H1 (cell line): ENCODE results near the gene KRTAP10-5. TPM values are rescaled to one million over a fixed set of nuclear protein-coding genes. Genes with fewer than 3 reads are reported as not detected.

Source experiments
- CTCF ChIA-PET: fragments of 300-600 bp; sonication (Branson Sonifier 250); formaldehyde crosslinking; loops from one replicate; lab custom pipeline; 2021; ENCODE audit not compliant: partially characterized antibody; lab: Charles Lee
- POLR2A ChIA-PET: fragments of 300-600 bp; sonication (Branson Sonifier 250); formaldehyde crosslinking; loops from one replicate; lab custom pipeline; 2021; ENCODE audit warnings: inconsistent platforms; ENCODE audit not compliant: partially characterized antibody; lab: Charles Lee
- DNase-seq, 2 experiments: peaks; one replicate each; pipeline versions ENCODE4 v3.0.0 to v3.0.0-alpha.2; 2010 to 2022; ENCODE audit warnings: low spot score in 2 of 2, low read depth in 1 of 2, mixed read lengths in 1 of 2
- FAIRE-seq: peaks from 2 replicates; lab custom pipeline; 2011; peaks lifted over from hg19 to GRCh38; lab: Jason Lieb, UNC
- H2AFZ ChIP-seq: 2 replicates; pipeline ENCODE4 v1.8.1; 2012; ENCODE audit warnings: low read length, inconsistent platforms
- H2AK5ac ChIP-seq: 2 replicates; pipeline ENCODE4 v1.6.1; 2013; ENCODE audit warnings: low read depth, low read length
- H2BK120ac ChIP-seq: replicated peaks from 2 replicates; pipeline ENCODE3; 2013; ENCODE audit warnings: low read depth, low read length, inconsistent platforms
- H2BK12ac ChIP-seq: 2 replicates; pipeline ENCODE4 v1.6.1; 2013; ENCODE audit warnings: low read depth, low read length
- H2BK15ac ChIP-seq: 2 replicates; pipeline ENCODE4 v1.6.1; 2013; ENCODE audit warnings: low read length
- H2BK20ac ChIP-seq: 2 replicates; pipeline ENCODE4 v1.6.1; 2013; ENCODE audit warnings: low read length
- H2BK5ac ChIP-seq: 2 replicates; pipeline ENCODE4 v1.6.1; 2013; ENCODE audit warnings: low read depth, low read length
- H3K14ac ChIP-seq: 2 replicates; pipeline ENCODE4 v1.6.1; 2013; ENCODE audit warnings: inconsistent platforms; ENCODE audit not compliant: insufficient read length
- H3K18ac ChIP-seq: 2 replicates; pipeline ENCODE4 v1.6.1; 2013; ENCODE audit warnings: low read length; ENCODE audit errors: extremely low read depth
- H3K23ac ChIP-seq: 2 replicates; pipeline ENCODE4 v1.6.1; 2013; ENCODE audit warnings: inconsistent platforms; ENCODE audit not compliant: insufficient read length
- H3K23me2 ChIP-seq: 2 replicates; pipeline ENCODE4 v1.6.1; 2013; ENCODE audit warnings: low read depth, low read length
- H3K27ac ChIP-seq: 2 replicates; pipeline ENCODE4 v1.6.1; 2011; ENCODE audit warnings: low read depth, low read length, inconsistent platforms
- H3K27me3 ChIP-seq, 4 experiments: replicated peaks in 1 of 4; 1 replicate in 1 of 4; 2 replicates in 3 of 4; pipeline versions ENCODE4 v1.6.1 to v1.8.1; 2011 to 2013; ENCODE audit warnings: low read length in 3 of 4, mild to moderate bottlenecking in 3 of 4, inconsistent platforms in 2 of 4, mixed read lengths in 2 of 4, moderate library complexity in 1 of 4; ENCODE audit not compliant: control insufficient read depth in 3 of 4, insufficient read depth in 3 of 4; ENCODE audit errors: extremely low read depth in 1 of 4
- H3K36me3 ChIP-seq, 4 experiments: 2 replicates each; pipeline versions ENCODE4 v1.6.1 to v1.8.1; 2011 to 2013; ENCODE audit warnings: mild to moderate bottlenecking in 4 of 4, low read length in 3 of 4, moderate library complexity in 2 of 4, control low read depth in 1 of 4, inconsistent platforms in 1 of 4; ENCODE audit not compliant: insufficient read depth in 4 of 4, control insufficient read depth in 2 of 4
- H3K4ac ChIP-seq: replicated peaks from 2 replicates; pipeline ENCODE3; 2013; ENCODE audit warnings: low read length, low read depth, mixed read lengths, inconsistent platforms; ENCODE audit not compliant: insufficient read length
- H3K4me1 ChIP-seq, 4 experiments: replicated peaks in 1 of 4; 1 replicate in 1 of 4; 2 replicates in 3 of 4; pipeline versions ENCODE4 v1.6.1 to v1.8.1; 2011 to 2013; ENCODE audit warnings: low read length in 3 of 4, inconsistent platforms in 2 of 4, mixed read lengths in 1 of 4; ENCODE audit not compliant: insufficient read depth in 4 of 4, control insufficient read depth in 3 of 4
- H3K4me2 ChIP-seq, 2 experiments: 2 replicates each; pipeline versions ENCODE4 v1.6.1 to v1.8.1; 2011 to 2013; ENCODE audit warnings: low read depth in 2 of 2, low read length in 2 of 2, control low read depth in 1 of 2, inconsistent platforms in 1 of 2, mild to moderate bottlenecking in 1 of 2; ENCODE audit not compliant: insufficient read depth in 1 of 2
- H3K4me3 ChIP-seq, 4 experiments: fragments of 200-600, 300-600 bp in 1 of 4; sonication (generic), shearing (Covaris generic), sonication (Bioruptor Twin) in 1 of 4; 2 replicates each; pipeline versions ENCODE4 v1.5.1 to v1.8.1; 2011 to 2016; ENCODE audit warnings: low read length in 4 of 4, low read depth in 3 of 4, control low read depth in 2 of 4, inconsistent platforms in 2 of 4, mild to moderate bottlenecking in 2 of 4, mixed read lengths in 1 of 4, moderate library complexity in 1 of 4; ENCODE audit not compliant: insufficient read depth in 2 of 4; ENCODE audit errors: extremely low read depth in 1 of 4
- H3K56ac ChIP-seq: replicated peaks from 2 replicates; pipeline ENCODE3; 2013; ENCODE audit warnings: low read depth, mild to moderate bottlenecking, mixed read lengths, low read length, inconsistent platforms; ENCODE audit not compliant: insufficient read length
- H3K79me1 ChIP-seq: 2 replicates; pipeline ENCODE4 v1.6.1; 2013; ENCODE audit warnings: low read depth, low read length, control low read depth
- H3K79me2 ChIP-seq, 2 experiments: 2 replicates each; pipeline versions ENCODE4 v1.6.1 to v1.8.1; 2012 to 2013; ENCODE audit warnings: low read length in 2 of 2, mild to moderate bottlenecking in 2 of 2, inconsistent platforms in 1 of 2; ENCODE audit not compliant: insufficient read depth in 2 of 2, control insufficient read depth in 1 of 2
- H3K9ac ChIP-seq, 4 experiments: replicated peaks in 1 of 4; 1 replicate in 1 of 4; 2 replicates in 3 of 4; pipeline versions ENCODE4 v1.6.1 to v1.8.1; 2011 to 2013; ENCODE audit warnings: low read depth in 3 of 4, low read length in 3 of 4, control low read depth in 2 of 4, mild to moderate bottlenecking in 2 of 4, moderate library complexity in 2 of 4, inconsistent platforms in 1 of 4; ENCODE audit errors: extremely low read depth in 1 of 4
- H3K9me3 ChIP-seq, 2 experiments: 2 replicates each; pipeline versions ENCODE4 v1.6.1 to v1.8.1; 2012 to 2013; ENCODE audit warnings: mild to moderate bottlenecking in 2 of 2, moderate library complexity in 2 of 2, control low read depth in 1 of 2, inconsistent platforms in 1 of 2, low read depth in 1 of 2, low read length in 1 of 2, mixed read lengths in 1 of 2; ENCODE audit not compliant: insufficient read depth in 2 of 2
- H4K20me1 ChIP-seq, 2 experiments: replicated peaks in 1 of 2; 2 replicates each; pipeline versions ENCODE3 to v1.8.1; 2011 to 2013; ENCODE audit warnings: inconsistent platforms in 2 of 2, low read length in 2 of 2, mild to moderate bottlenecking in 1 of 2; ENCODE audit not compliant: insufficient read depth in 2 of 2, control insufficient read depth in 1 of 2
- H4K5ac ChIP-seq: 2 replicates; pipeline ENCODE4 v1.6.1; 2013; ENCODE audit warnings: low read length, low read depth, mixed read lengths, inconsistent platforms; ENCODE audit not compliant: insufficient read length
- H4K8ac ChIP-seq: 2 replicates; pipeline ENCODE4 v1.8.0; 2013; ENCODE audit warnings: mild to moderate bottlenecking, moderate library complexity, low read length, inconsistent platforms; ENCODE audit not compliant: insufficient read depth; ENCODE audit errors: extremely low read depth
- H4K91ac ChIP-seq: replicated peaks from 2 replicates; pipeline ENCODE3; 2013; ENCODE audit warnings: low read length, mixed read lengths, inconsistent platforms; ENCODE audit not compliant: insufficient read length
- BACH1 ChIP-seq: IDR thresholded peaks from 2 replicates; pipeline ENCODE4 v1.6.1; 2012; ENCODE audit warnings: low read length, improper control_type of control experiment
- CEBPB ChIP-seq: IDR thresholded peaks from 2 replicates; pipeline ENCODE4 v1.6.1; 2012; ENCODE audit warnings: low read depth, low read length
- EZH2 ChIP-seq: fragments of 200-600 bp; sonication (generic); IDR thresholded peaks from 2 replicates; pipeline ENCODE4 v1.7.1; 2012; ENCODE audit warnings: low read depth, mild to moderate bottlenecking, moderate library complexity, low read length, inconsistent platforms; ENCODE audit not compliant: severe bottlenecking
- FOSL1 ChIP-seq: IDR thresholded peaks from 2 replicates; pipeline ENCODE4 v1.6.1; 2011; ENCODE audit warnings: mild to moderate bottlenecking, low read depth, low read length, moderate library complexity; ENCODE audit not compliant: insufficient read depth
- MAFK ChIP-seq: IDR thresholded peaks from 2 replicates; pipeline ENCODE4 v1.6.1; 2012; ENCODE audit warnings: low read depth, mild to moderate bottlenecking, improper control_type of control experiment, low read length
- TAF1 ChIP-seq: IDR thresholded peaks from 2 replicates; pipeline ENCODE4 v1.6.1; 2011; ENCODE audit warnings: mild to moderate bottlenecking, low read depth, low read length
- TAF7 ChIP-seq: optimal IDR thresholded peaks from 2 replicates; pipeline ENCODE3; 2011; ENCODE audit warnings: low read depth, mild to moderate bottlenecking, inconsistent platforms, low read length, moderate library complexity, borderline replicate concordance
- WGBS, 2 experiments: shearing (Covaris generic) in 1 of 2; methylation state at CpG; one replicate each; pipeline versions ENCODE4 v1.1.6 to v1.1.7; 2013 to 2015; ENCODE audit warnings: low lambda C conversion rate in 2 of 2, mixed read lengths in 2 of 2, inconsistent platforms in 1 of 2, low coverage in 1 of 2, missing lambda C conversion rate in 1 of 2; ENCODE audit not compliant: insufficient replicate concordance in 2 of 2, insufficient coverage in 1 of 2, insufficient read length in 1 of 2; ENCODE audit errors: extremely low coverage in 1 of 2, missing lambda C conversion rate in 1 of 2; 5-methylcytosine and 5-hydroxymethylcytosine counted together
- polyA plus RNA-seq, 7 experiments: library from polyadenylated mRNA; depleted of rRNA in 3 of 7; stranded (reverse) in 5 of 7; unstranded in 2 of 7; fragments of >200 nt in 5 of 7; fragments of 200-250 nt in 2 of 7; gene quantifications; 1 replicate in 5 of 7; 2 replicates in 1 of 7; 4 replicates in 1 of 7; pipeline versions ENCODE4 v1.2.1 to v1.2.3, GENCODE V29; 2011 to 2013; ENCODE audit warnings: missing spikeins in 2 of 7, mixed read lengths in 2 of 7
- total RNA-seq: library from RNA; stranded (reverse); fragmentation: NEBNext Ultra II Directional; extraction: Animal tissue kit (Norgen Biotek cat#: 25700); gene quantifications from 2 replicates; pipeline ENCODE4 v1.2.1, GENCODE V29; 2021

The KRTAP10-5 gene
- total and polyA plus RNA-seq, 2 of the 8 experiments (the other 6 are each of a cell fraction or from before 2014, with no cell fraction given): 0.09 TPM; not detected in 1

- H3K4me2 ChIP-seq: no peak overlapping the region
- H2BK20ac ChIP-seq: no peak overlapping the region
- H3K9ac ChIP-seq: no peak overlapping the region
- WGBS, 2 experiments: 94% methylated on average over 1 of the region's 1 CpG; no CpG with 5 or more reads in 1 of the 2 experiments
- no peaks in the 10 kb centered on the region for H3K36me3 ChIP-seq
- POLR2A ChIA-PET: no interaction called here
- H2BK120ac ChIP-seq: no peak overlapping the region
- no peak overlapping the region for H2BK15ac ChIP-seq
- H3K9me3 ChIP-seq: peaks cover 4 to 6% of the 10 kb centered on the region in 2 experiments; a peak in 2 of 4 replicates
- no peaks in the 10 kb centered on the region for H4K20me1 ChIP-seq
- peaks cover 0 to 3% (median 0%) of the 10 kb centered on the region in 4 experiments; a peak in 1 of 7 replicates for H3K4me1 ChIP-seq
- H3K14ac ChIP-seq: no peak overlapping the region
- H4K5ac ChIP-seq: no peak overlapping the region
- no peak overlapping the region for H4K91ac ChIP-seq
- no peaks in the 10 kb centered on the region for H3K23me2 ChIP-seq
- no peak overlapping the region for H2AFZ ChIP-seq
- no peak overlapping the region for H3K27ac ChIP-seq
- no peak overlapping the region for H2BK5ac ChIP-seq
- H3K79me1 ChIP-seq: no peaks in the 10 kb centered on the region
- H4K8ac ChIP-seq: no peak overlapping the region
- no peak overlapping the region for H3K4ac ChIP-seq
- no peak overlapping the region for H3K18ac ChIP-seq
- H2AK5ac ChIP-seq: no peak overlapping the region
- H3K27me3 ChIP-seq: no peaks in the 10 kb centered on the region
- FAIRE-seq (no peak), DNase-seq (no peak)
- CTCF ChIA-PET: no interaction called here
- H3K4me3 ChIP-seq: no peak overlapping the region
- H3K23ac ChIP-seq: no peak overlapping the region
- no peaks in the 10 kb centered on the region for H3K79me2 ChIP-seq
- H2BK12ac ChIP-seq: no peak overlapping the region
- no peak for TF ChIP-seq TAF7
- TF ChIP-seq TAF1: no peak
- no peak for TF ChIP-seq FOSL1
- TF ChIP-seq BACH1: no peak
- TF ChIP-seq MAFK: no peak
- TF ChIP-seq EZH2: no peak
- no peak for TF ChIP-seq CEBPB
- H3K56ac ChIP-seq: no peak overlapping the region
These were observed 14.0 kb downstream of the KRTAP10-5 start for GRCh38 chr21:44566403-44566802.
